Epithelial cell of prostate (primary cell): Measurements from ENCODE around the gene OTOS.

Experiments used
- DNase-seq: peaks from one replicate; pipeline ENCODE4 v3.0.0-alpha.2; 2011; ENCODE audit warnings: low read depth, low spot score
- H3K27ac ChIP-seq: fragments of 450-650 bp; 2 replicates; pipeline ENCODE4 v1.5.1; 2017; ENCODE audit warnings: mild to moderate bottlenecking

The OTOS gene

GRCh38 chr2:240168546-240169361, 28.3 kb upstream of the OTOS start:
- no peak for DNase-seq

GRCh38 chr2:240168041-240168440, 27.6 kb upstream of the OTOS start:
- no peak for DNase-seq
- H3K27ac ChIP-seq: no peak overlapping the region

More at GRCh38 chr2:240168546-240169361, 28.3 kb upstream of the OTOS start:
- no peak overlapping the region for H3K27ac ChIP-seq

DNA sequence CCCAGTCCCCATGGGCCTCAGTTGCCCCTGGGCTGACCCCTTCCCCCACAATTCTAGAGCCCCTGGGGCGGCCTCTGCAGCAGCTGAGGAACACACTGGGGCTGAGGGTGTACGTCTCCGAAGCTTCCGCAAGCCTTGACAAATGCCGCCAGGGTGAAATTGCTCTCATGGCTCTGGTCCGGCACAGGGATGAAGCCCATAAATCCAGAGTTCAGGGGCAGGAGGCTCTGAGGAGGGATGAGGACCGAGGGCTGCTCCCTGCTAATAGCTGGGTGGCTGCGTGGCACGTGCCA, 27.1 kb upstream of the OTOS start:
- no peak overlapping the region for H3K27ac ChIP-seq
- no peak for DNase-seq

DNA sequence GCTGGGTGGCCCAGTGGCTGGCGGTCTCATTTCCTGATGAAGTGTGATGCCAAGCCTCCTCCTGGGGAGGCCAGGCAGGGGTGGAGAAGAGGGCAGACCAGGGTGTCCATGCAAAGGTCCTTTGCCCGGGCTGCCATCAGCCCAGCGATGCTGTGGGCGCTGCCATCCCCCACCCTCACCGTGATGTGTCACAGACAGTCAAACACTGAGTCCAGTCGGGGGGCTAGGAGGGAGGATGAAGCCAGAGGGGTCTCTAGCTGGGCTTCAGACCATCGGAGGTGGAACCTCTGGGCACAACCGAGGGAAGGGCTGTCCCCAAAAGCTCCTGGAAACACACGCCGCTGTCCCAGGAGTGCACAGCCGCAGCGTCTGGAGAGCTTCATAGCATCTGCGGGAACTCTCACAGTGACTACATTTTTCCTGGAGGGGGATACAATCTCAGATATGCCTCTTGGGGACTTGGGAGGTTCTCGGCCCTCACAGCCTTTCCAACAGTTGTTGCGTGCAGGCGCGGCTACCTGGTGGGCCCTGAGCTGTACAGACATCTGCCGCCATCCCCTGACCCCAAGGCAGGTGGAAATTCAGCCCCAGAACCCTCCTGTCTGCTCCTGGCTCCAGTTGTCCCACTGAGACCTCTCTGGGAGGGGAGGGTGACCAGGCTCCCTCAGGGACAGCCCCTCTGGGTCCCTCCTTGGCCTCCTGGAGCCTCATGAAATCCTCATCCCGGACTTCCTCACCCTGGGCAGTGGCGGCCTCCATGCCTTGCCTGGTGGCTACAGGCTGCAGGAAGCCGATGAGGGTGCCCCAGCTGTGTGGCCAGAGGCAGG, 26.5 kb upstream of the OTOS start:
- no peak for DNase-seq

DNA sequence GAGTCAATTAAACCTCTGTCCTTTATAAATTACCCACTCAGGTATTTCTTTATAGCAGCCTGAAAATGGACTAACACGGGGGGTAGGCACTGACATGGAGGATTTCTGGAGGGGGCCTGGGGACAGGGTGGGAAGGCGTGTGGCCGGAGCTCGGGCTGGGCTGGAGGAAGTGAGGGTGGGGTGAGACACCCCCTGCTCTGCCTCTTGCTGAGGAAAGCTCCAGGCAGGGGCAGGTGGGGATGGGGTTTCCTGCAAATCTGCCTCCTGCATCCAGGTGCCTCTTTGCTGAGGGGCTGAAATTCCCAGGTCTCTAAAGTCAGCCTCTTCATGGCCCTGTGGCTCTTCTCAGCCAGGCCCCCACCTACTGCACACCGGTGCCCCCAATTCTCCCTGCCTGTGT, 25.7 kb upstream of the OTOS start:
- H3K27ac ChIP-seq: no peak overlapping the region
- DNase-seq: no peak

More for the DNA sequence above, 26.5 kb upstream of the OTOS start:
- H3K27ac ChIP-seq: no peak overlapping the region

- no peak overlapping the region for H3K27ac ChIP-seq
- no peak for DNase-seq
Observed at GRCh38 chr2:240165661-240166060, 25.2 kb upstream of the OTOS start.

GRCh38 chr2:240165034-240165433, 24.6 kb upstream of the OTOS start:
- no peak overlapping the region for H3K27ac ChIP-seq
- DNase-seq: no peak

DNA sequence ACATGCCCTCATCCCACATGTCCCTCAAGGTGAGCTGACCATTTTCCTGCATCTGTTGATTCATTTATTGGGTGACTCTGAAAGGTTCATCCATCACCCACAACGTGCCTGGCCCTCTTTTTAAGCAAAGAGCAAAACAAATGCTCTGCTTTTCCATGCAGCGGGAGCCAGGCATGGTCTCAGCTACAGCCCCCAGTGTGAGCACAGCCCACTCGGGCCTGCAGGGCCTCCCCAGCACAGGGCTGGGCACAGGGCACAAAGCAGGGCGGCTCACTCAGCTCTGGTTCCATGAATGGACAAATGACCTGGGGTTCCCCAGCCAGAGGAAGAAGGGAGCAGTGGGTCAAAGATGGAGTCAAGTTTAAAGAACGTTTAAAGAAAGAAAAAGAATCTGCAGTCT, 24.1 kb upstream of the OTOS start:
- H3K27ac ChIP-seq: no peak overlapping the region
- DNase-seq: no peak

DNA sequence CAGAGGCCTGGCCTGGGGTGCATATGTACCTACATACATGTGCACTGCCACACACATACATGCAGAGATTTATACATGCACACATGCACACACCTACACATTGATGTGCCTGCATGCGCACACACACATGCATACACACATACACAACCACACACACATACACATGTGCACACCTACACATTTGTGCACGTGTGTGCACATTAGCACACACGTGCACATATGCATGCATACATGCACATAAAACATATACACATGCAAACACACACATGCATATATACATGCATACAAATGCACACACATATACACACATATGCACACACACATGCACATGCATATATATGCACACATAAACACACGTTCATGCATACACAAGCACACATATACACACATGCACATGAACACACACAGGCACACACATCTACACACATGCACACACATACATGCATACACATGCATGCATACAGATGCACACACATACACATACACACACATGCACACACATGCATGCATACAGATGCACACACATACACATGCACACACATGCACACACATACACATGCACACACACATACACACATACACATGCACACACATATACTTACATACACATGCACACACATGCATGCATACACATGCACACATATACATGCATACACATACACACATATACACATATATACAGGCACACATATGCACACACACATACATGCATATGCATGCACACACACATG, 23.6 kb upstream of the OTOS start:
- H3K27ac ChIP-seq: no peak overlapping the region
- no peak for DNase-seq

GRCh38 chr2:240162939-240163714, 22.7 kb upstream of the OTOS start:
- no peak for DNase-seq
- H3K27ac ChIP-seq: no peak overlapping the region

GRCh38 chr2:240162531-240162930, 22.1 kb upstream of the OTOS start:
- no peak overlapping the region for H3K27ac ChIP-seq
- DNase-seq: no peak

GRCh38 chr2:240162032-240162431, 21.6 kb upstream of the OTOS start:
- no peak for DNase-seq
- no peak overlapping the region for H3K27ac ChIP-seq

DNA sequence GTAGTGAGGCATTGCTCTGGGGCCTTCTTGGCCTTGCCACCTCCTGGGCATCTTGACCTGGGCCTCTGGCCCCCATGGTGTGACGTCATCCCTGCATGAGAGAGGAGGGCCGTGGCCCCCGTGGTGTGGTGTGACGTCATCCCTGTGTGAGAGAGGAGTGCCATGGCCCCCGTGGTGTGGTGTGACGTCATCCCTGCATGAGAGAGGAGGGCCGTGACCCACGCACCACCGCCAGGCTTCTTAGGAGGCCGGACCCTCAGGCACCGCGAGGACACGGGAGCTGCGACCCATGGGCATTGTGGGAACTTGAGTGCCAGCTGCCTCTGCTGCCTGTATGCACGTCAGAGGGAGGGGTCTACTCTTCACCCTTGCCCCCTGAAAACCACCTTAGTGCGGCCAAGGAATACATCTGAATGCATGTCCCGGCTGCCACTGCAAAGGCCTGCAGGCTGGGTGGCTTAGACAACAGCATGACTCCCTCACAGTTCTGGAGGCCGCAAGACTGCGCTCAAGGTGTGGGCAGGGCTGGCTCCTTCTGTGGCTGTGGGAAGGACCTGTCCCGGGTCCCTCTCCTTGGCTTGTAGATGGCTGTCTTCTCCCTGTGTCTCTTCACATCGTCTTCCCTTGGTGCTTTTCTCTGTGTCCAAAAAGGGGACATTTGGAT, 20.8 kb upstream of the OTOS start:
- DNase-seq: no peak
- H3K27ac ChIP-seq: no peak overlapping the region

DNA sequence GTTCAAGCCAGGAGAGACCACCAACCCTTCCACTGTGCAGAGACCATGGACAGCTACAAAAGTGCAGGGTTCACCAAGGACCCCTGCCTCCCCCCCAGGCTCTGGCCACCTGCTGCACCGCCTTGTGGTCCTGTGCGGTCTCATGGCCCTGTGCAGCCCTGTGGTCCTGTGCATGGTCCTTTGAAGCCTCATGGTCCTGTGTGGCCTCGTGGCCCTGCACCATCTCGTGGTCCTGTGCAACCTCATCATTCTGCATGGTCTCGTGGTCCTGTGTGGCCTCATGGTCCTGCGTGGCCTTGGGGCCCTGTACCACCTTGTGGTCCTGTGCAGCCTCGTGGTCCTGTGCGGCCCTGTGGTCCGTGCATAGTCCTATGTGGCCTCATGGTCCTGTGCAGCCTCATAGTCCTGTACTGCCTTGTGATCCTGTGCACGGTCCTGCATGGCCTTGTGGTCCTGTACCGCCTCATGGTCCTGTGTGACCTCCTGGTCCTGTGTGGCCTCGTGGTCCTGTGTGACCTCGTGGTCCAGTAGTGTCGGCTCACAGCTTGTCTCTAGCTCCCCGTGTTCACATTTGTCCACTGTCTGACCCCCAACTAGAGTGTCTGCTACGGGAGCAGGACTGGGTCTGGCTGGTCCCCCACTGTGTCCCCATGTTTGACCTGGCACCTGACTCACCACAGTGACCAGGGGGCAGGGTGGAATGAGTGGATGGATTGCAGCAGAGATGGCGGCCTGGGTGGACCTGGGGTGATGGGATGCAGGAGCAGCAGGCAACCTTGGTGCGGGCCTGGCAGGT, 20.0 kb upstream of the OTOS start:
- H3K27ac ChIP-seq: no peak overlapping the region
- no peak for DNase-seq

DNA sequence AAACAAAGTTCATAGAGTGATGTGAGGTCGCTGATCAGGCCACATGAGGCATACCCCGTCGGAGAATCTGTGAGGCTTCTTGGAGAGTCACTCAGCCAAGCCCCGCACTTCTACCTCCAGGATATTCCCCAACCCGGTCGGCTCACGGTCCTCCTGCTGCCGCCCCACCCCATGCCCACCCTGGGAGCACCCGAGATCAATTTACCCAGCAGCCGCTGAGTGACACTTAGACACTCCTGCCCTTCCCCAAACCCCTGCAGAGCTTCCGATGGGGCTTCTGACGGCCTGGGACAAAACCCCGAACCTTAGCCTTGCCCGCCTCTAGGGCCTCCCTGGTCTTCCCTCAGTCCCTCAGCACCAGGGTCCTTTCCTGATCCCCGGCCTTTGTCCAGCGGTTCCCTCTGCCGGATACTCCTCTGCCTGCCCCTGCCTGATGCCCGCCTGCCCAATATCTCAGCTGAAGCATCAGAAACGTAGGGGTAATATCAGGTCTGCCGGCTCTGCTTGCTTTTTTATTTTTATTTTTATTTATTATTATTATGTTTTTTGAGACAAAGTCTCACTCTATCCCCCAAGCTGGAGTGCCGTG, 18.9 kb upstream of the OTOS start:
- DNase-seq: no peak
- H3K27ac ChIP-seq: no peak overlapping the region

DNA sequence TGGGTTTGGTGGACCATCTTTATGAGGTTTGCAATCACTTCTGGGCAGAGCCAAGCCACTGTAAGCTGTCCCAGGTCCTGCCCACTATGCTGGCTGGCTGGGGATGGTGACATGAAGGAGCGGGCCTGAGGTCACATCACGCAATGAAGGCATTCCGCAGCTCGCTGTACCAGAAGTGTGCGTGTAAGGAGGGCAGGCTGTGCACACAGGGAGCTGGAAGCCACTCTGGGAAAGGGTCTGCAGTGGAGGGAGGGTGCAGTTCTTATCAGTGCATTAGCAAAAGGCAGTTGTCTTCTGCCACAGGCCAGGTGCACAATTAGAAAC, 16.7 kb upstream of the OTOS start:
- no peak for DNase-seq
- no peak overlapping the region for H3K27ac ChIP-seq

DNA sequence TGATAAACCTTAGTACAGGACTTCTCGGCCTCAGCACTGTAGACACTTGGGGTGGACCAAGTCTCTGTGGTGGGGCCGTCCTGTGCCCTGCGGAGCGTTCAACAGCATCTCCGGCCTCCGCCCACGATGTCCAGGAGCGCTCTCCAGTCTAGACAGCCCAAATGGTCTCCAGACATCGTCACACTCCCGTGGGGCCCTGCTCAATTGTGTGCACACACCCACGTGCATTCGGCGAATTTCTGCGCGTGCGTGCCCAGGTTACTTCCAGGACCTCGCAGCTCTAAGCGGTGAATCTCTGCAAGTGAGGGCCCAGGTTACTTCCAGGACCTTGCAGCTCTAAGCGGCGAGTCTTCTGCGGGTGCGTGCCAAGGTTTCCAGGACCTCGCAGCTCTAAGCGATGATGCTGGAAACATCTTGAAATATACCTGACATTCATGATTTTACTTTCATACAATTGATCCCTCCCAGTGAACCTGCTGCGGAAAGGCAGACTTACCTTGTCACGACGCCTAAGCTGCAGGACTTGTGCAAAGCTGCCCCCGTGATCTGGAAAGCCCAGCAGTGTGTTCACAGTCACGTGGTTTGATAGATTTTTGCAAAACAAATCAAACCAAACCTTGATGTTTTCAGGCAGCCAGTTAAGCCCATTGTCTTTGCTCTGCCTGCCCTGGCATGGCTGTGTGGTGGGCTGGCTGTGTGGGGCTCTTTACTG, 16.1 kb upstream of the OTOS start:
- H3K27ac ChIP-seq: no peak overlapping the region
- no peak for DNase-seq

DNA sequence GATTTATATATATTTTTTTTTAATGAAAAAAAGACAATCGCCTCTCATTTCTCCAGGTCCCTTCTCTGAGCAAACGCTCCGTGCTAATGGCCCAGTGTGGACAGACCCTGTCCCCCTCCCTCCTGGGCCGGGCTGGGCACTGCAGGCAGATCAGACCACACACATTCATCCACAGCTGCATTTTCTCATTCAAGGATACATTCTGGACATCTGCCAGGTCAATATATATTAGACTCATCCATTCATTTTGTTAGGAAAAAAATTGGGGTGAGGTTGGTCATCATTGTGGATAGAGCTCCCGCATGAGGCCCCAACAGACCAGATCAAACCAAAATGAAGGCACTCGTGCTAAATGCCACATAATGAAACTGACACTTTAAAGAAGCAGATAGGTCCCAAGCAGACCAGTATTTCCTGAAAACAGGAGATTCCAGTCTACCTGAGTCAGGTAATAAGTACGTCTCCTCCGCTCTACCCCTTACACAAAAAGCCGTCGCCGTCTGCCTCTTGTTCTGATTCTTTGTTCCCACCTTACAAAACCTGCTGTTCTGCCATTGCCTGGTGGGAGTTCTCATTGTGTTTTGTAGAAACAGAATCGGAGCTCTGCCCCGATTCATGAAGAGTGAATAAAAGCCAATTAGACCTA, 15.4 kb upstream of the OTOS start:
- H3K27ac ChIP-seq: no peak overlapping the region
- no peak for DNase-seq
